ENCODE results near the gene CCM2.
"Not testable (repeated sequence)": the region's sequence is repeated elsewhere in the genome, so short reads cannot be mapped to it uniquely, and the experiment has no call there.

CCM2 gene

DNA sequence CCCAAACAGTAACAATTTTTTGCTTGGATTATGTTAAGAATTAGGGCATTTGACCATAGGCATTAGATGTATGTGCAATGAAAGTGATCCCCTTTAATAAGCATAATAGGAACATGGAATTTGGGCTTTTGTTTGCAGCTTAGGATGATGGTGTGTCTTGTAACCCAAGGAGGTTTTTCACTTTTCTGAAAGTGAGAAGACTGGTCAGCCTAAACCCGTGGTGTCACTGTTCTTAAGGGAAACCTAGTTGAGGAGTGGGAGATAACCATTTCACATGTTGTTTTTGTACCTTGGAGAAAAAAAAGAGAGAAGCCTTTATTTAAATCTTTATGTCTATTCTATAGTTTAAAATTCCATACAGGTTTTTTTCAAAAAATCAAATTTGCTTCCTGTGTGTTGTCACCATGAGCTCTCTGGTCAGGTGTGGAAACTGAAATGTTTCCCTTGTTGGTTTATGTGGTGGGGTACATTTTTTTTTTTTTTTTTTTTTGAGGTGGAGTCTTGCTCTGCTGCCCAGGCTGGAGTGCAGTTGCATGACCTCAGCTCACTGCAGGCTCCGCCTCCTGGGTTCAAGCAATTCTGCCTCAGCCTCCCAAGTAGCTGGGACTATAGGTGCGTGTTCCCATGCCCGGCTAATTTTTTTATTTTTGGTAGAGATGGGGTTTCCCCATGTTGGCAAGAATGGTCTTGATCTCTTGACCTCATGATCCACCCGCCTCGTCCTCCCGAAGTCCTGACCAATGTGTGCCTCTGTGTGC is 7.7 kb downstream of the CCM2 start:
- DNase-seq: no peak

GRCh38 chr7:45013465-45013967 is 13.5 kb downstream of the CCM2 start:
- no peak for DNase-seq

DNA sequence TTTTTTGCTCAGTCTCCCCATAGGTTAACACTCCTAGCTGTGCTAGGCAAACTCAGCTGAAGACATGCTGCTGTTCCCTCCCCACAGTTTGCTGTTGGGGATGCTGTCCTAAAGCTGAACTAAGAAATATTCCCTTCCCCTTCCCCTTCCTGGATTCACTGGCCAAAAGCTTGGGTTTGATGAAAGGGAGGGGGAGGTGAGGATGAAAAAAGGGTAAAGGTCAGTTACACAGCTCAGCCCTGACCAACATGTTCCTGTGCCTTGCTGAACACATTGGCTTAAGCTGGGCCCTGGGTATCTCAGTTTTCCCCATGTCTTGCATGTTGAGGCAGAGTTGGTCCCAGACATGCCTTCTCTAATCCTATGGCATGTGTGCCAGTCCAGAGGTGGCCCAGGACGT is 15.3 kb downstream of the CCM2 start:
- DNase-seq: no peak

- DNase-seq: no peak
Measured at GRCh38 chr7:45017253-45017652, 17.3 kb downstream of the CCM2 start.

DNA sequence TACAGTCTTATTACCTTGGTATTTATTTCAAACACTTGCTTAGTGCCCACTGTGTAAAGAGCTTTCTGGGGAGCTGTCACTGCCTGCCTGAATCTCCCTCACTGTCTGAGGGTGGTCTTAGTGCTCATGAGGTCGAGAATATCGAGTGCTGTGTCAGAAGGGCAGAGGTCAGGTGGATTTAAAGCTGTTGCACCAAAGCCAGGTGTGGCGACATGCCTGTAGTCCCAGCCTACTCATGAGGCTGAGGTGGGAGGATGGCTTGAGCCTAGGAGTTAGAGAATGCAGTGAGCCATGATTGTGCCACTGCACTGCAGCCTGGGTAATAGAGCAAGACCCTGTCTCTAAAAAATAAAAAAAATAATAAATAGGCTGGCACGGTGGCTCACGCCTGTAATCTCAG is 20.9 kb downstream of the CCM2 start:
- DNase-seq: no peak

- DNase-seq: no peak
Measured at GRCh38 chr7:45021604-45022296, 21.7 kb downstream of the CCM2 start.

- DNase-seq: no peak
Measured at GRCh38 chr7:45024126-45024744, 24.2 kb downstream of the CCM2 start.

- DNase-seq: not testable (repeated sequence)
Measured at GRCh38 chr7:45025473-45025872, 25.5 kb downstream of the CCM2 start.

DNA sequence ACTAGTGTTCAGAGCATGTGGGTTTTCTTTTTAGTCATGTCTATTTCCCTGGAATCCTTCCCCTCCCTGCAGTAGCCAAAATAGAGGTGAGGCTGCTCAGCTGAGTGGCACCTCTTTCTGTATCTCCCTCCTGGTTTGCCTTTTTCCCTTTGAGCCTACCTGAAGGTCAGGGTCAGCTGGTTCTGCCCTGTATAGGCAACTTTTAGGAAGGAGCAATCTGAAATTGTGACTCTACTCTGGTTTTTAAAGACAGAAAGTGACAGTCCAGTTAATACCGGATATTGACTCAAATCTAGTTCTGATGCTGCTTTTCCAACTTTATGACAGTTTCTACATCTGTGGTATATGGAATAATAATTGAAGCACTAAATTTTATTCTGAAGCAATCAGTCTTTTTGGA is 26.0 kb downstream of the CCM2 start:
- no peak for DNase-seq

- no peak for DNase-seq
Measured at GRCh38 chr7:45026984-45027773, 27.2 kb downstream of the CCM2 start.

DNA sequence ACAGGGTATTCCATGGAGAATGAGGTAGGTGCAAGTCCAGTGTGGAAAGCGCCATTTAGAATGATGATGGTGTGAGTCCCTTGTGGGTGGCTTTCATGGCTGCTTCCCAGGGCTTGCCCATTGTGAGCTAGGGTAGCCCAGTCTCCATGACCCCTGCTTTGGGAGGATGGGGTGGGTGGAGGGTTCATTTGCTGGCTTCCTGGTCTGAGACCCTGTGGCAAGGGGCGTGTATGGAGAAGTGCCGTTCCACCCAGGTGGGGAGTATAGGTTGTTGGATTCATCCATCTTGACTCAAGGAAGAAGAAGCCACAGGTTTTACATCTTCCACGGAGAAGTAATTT is 27.7 kb downstream of the CCM2 start:
- no peak for DNase-seq

GRCh38 chr7:45028138-45028919 is 28.3 kb downstream of the CCM2 start:
- no peak for DNase-seq

DNA sequence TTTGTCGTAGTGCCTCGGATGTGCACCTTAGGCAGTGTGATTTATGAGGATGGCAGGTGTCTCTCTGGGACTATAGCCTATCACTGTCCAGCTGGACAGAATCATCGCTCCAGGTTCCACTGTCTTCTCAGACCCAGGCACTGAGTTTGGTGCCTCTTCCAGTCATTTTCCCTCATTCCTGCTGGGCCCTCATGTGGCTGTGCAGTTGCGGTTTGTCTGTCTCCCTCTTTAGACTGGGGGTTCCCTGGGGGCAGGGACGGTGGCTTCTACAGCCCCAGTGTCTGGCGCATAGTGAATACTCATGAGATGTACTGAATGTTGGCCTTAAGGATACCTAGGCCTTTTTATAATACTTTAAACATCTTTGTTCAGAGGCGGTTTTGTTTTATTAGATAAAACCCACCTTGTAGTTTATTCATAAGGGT is 28.9 kb downstream of the CCM2 start:
- DNase-seq: no peak

DNA sequence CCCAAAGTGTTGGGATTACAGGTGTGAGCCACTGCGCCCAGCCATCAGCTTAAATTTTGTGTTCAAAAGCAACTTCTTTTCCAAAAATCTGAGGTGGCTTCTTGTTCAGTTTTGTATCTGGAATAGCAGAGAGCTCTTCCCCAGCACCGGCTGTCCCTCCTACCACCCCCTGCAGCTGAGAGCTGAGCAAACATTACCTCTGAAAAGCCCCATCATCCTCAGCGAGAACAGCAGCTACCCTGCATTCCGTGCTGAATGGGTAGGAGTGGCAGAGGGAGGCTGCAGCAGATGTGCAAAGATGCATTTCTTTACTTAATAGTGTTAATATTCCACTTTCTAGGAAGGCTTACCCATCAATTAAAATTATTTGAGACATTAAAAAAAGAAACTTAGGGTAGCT is 31.8 kb downstream of the CCM2 start:
- DNase-seq: no peak

GRCh38 chr7:45032421-45032820 is 32.4 kb downstream of the CCM2 start:
- no peak for DNase-seq

DNA sequence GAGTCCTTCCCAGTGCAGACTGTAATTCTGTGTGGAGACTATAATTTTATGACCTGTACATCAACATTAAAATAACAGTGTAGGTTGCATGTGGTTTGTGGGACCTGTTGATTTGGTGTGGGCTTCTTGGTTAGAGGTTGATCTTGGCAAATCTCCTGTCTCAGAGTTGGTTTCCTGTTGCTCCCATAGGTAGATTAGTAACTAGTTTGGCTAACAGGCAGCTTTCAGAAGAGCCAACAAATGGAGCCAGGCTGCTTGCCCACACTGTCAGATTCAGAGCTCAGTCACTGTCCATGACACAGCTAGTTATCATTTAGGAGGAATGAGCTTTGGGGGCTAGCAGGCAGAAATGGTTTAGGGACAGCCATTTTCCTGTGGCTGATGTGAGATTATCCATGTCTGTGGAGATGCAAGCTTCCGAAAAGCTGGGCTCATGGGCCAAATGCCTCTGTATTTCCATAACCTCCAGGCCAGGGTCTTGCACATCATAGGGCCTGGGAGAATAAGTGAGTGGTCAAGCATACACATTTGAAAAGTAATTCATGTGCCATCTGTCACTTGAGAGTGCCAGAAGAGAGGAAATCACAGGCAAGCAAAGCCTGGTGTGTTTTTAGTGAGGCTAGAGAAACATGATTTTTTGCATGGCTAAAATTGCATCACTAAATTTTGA is 33.4 kb downstream of the CCM2 start:
- DNase-seq: no peak

DNA sequence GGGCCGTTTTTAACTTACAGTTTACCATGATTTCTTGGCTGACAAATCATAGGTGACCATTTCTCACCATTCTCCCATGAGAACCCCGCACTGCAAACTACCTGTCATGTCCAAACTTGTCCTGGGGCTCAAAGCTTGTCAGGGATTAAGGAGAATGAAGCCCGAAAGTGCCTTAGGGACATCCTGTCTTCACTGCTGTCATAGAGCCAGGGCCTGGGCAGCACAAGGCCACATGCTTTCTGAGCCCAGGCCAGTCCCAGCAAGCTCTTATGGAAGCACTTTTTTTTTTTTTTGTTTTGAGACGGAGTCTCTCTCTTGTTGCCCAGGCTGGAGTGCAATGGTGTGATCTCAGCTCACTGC is 33.9 kb downstream of the CCM2 start:
- DNase-seq: no peak

- not testable (repeated sequence) for DNase-seq
Measured at GRCh38 chr7:45034710-45035109, 34.7 kb downstream of the CCM2 start.

DNA sequence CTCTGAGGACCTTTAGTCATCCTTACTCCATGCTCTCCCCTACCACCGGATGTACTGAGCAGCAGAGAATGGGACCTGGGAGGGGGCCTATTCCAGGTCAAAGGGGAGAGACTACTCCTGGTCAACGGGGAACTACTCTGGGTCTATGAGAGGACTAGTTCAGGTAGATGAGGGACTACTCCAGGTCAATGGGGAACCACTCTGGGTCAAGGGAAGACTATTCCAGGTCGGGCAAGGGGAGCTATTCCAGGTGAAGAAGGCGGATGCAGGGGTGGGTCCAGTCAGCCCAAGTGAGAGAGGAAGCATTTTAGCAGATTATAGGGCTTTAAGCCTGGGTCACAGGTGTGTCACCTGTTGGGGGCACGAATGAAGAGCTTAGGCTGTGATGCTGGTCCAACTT is 35.4 kb downstream of the CCM2 start:
- no peak for DNase-seq

DNA sequence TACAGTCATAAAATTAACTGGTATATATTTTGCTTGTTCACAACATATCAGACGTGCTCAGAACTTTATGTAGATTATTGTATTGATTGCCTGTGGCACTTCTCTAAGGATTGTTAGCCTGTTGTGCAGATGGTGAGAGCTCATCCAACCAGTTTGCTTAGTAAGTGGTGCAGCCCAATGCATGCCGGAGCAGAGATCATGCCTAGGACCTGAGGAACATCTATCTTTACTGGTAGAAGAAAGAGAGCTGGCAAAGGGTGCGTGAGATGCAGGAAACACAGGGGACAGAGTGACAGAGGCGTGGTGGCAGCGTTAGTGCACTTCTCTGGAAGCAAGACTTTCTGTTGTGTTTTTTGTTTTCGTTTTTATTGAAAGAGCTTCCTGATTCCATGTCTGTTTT is 35.9 kb downstream of the CCM2 start:
- DNase-seq: no peak

DNA sequence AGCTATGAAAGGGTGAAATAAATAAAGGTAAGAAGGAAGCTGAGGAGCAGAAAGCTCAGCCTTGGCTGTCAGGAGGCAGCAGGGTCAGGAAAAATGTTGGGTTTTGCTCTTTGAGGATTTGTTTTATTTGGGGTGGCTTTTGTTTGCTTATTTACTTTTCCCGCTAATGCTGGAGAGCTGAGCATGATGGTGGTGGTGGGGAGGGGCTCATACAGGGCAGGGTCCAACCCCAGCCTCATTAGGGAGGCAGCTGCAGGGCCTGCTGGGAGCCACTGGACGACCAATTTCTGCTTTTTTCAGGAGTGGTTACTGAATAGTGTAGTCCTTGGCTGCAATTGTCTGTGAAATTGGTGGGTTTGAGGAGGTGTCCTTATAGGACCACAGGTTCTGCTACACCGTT is 36.3 kb downstream of the CCM2 start:
- no peak for DNase-seq

DNA sequence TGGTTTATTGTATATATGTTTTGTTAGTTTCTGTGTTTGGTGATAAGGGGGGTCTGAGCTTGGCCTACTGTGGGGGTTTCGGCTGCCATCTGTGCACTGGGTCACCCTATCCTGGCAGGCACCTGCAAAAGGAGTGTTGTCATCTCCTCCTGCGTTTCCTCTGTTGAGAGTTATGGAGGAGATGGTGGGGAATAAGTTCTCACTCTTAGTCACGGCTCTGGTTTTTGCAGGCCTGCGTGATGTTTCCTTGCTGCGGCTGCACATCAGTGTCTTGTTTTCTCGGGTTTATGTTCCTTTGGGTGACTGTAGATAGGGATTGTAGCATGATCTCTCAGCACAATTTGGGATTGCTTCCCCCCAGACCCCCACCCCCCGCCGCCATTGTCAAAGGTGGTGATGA is 36.8 kb downstream of the CCM2 start:
- no peak for DNase-seq

Measured in GOT3 (cell line).